ENCODE measurements around the gene PTPRZ1. TPM values are rescaled to one million over a fixed set of nuclear protein-coding genes. Genes with fewer than 3 reads are reported as not detected.

The PTPRZ1 gene
- total and polyA plus RNA-seq, 2 of the 13 experiments (the other 11 are each of a cell fraction or from before 2014, with no cell fraction given) = not detected

- no peak for TF ChIP-seq ETS1 (CRISPR knock-in tag; IDR thresholded peaks at IDR 0.05)
- TF ChIP-seq FOSL1 (CRISPR knock-in tag; IDR thresholded peaks at IDR 0.05; ENCODE audit: borderline replicate concordance) = no peak
- no peak for TF ChIP-seq CHD2 (IDR thresholded peaks at IDR 0.05; ENCODE audit: low read depth, low read length)
- TF ChIP-seq ZNF777 (CRISPR knock-in tag; IDR thresholded peaks at IDR 0.05) = peak; percentile 45
- no peak for TF ChIP-seq PTBP1 (IDR thresholded peaks at IDR 0.05; ENCODE audit: low read depth, low read length, poor library complexity, severe bottlenecking)
- no peak for TF ChIP-seq ARID3A (IDR thresholded peaks at IDR 0.05; ENCODE audit: low read depth, low read length)
- TF ChIP-seq TERF1 (CRISPR knock-in tag; IDR thresholded peaks at IDR 0.05) = no peak
- TF ChIP-seq MLXIP (CRISPR knock-in tag; IDR thresholded peaks at IDR 0.05; ENCODE audit: borderline replicate concordance) = no peak
- no peak for TF ChIP-seq ZFP36L1 (CRISPR knock-in tag; IDR thresholded peaks at IDR 0.05)
- TF ChIP-seq ZNF564 (CRISPR knock-in tag; IDR thresholded peaks at IDR 0.05) = no peak
- TF ChIP-seq GLI4 (CRISPR knock-in tag; IDR thresholded peaks at IDR 0.05; ENCODE audit: borderline replicate concordance) = no peak
- TF ChIP-seq TARDBP (CRISPR knock-in tag; IDR thresholded peaks at IDR 0.05) = no peak
- TF ChIP-seq IRX3 (CRISPR knock-in tag; IDR thresholded peaks at IDR 0.05; ENCODE audit: borderline replicate concordance, low read depth) = no peak
- TF ChIP-seq NFE2L2 (IDR thresholded peaks at IDR 0.05; ENCODE audit: low read length) = no peak
- TF ChIP-seq PCBP1 (IDR thresholded peaks at IDR 0.05; ENCODE audit: borderline replicate concordance, low read depth, low read length) = no peak
- TF ChIP-seq RFX1 (IDR thresholded peaks at IDR 0.05) = no peak
- 0 out of 2 replicates have a peak, but pooled peaks have one; percentile 37 for TF ChIP-seq ZNF761 (CRISPR knock-in tag; conservative IDR thresholded peaks at IDR 0.05)
- TF ChIP-seq CERS6 (CRISPR knock-in tag; IDR thresholded peaks at IDR 0.05) = no peak
- TF ChIP-seq CBX2 (IDR thresholded peaks at IDR 0.05; ENCODE audit: low read depth, low read length) = no peak
- TF ChIP-seq CBX2 (CRISPR knock-in tag; IDR thresholded peaks at IDR 0.05; ENCODE audit: low read depth) = peak; percentile 16; the same call in 1 of the 2 replicates
- no peak for TF ChIP-seq ZNF709 (CRISPR knock-in tag; IDR thresholded peaks at IDR 0.05)
- TF ChIP-seq ZNF225 (CRISPR knock-in tag; IDR thresholded peaks at IDR 0.05) = no peak
Observed at GRCh38 chr7:121873289-121874194, 581 bp downstream of the PTPRZ1 start (continued).
